HEK293T (cell line): ENCODE results near the gene LETM1.

Source experiments
- CTCF ChIA-PET: fragments of 350-600 bp; formaldehyde crosslinking; extraction: SDS; loops from one replicate; lab custom pipeline; 2021; ENCODE audit warnings: antibody characterized with exemption, inconsistent platforms; lab: Yijun Ruan, JAX
- POLR2A ChIA-PET: fragments of 350-600 bp; formaldehyde crosslinking; extraction: SDS; loops from one replicate; lab custom pipeline; 2020; ENCODE audit warnings: antibody characterized with exemption, inconsistent platforms; lab: Yijun Ruan, JAX
- DNase-seq: peaks from one replicate; pipeline ENCODE4 v3.0.0; 2012; ENCODE audit warnings: mixed read lengths; ENCODE audit errors: extremely low spot score
- ARNT ChIP-seq: fragments of 450-650 bp; IDR thresholded peaks from 2 replicates; pipeline ENCODE4 v1.6.1; 2017; ENCODE audit warnings: mild to moderate bottlenecking
- BHLHE40 ChIP-seq: fragments of 450-650 bp; IDR thresholded peaks from 2 replicates; pipeline ENCODE4 v1.6.1; 2016; ENCODE audit warnings: mild to moderate bottlenecking, moderate library complexity, borderline replicate concordance
- CTBP1 ChIP-seq: fragments of 450-650 bp; IDR thresholded peaks from 2 replicates; pipeline ENCODE4 v1.6.1; 2016; ENCODE audit warnings: borderline replicate concordance
- ELF4 ChIP-seq: fragments of 450-650 bp; IDR thresholded peaks from 2 replicates; pipeline ENCODE4 v1.6.1; 2017; ENCODE audit warnings: antibody characterized with exemption
- FOXA1 ChIP-seq: fragments of 450-650 bp; IDR thresholded peaks from 2 replicates; pipeline ENCODE4 v1.6.1; 2016; ENCODE audit warnings: mild to moderate bottlenecking
- FOXK2 ChIP-seq: fragments of 450-650 bp; IDR thresholded peaks from 2 replicates; pipeline ENCODE4 v1.6.1; 2016; ENCODE audit warnings: mild to moderate bottlenecking
- FOXM1 ChIP-seq: fragments of 450-650 bp; IDR thresholded peaks from 2 replicates; pipeline ENCODE4 v1.6.1; 2017; ENCODE audit warnings: mild to moderate bottlenecking, borderline replicate concordance
- HDGF ChIP-seq: fragments of 450-650 bp; IDR thresholded peaks from 2 replicates; pipeline ENCODE4 v1.6.1; 2017; ENCODE audit warnings: antibody characterized with exemption, borderline replicate concordance
- L3MBTL2 ChIP-seq: fragments of 450-650 bp; conservative IDR thresholded peaks from 2 replicates; pipeline ENCODE4 v1.6.1; 2016; ENCODE audit warnings: mild to moderate bottlenecking
- LEF1 ChIP-seq: fragments of 450-650 bp; IDR thresholded peaks from 2 replicates; pipeline ENCODE4 v1.6.1; 2017; ENCODE audit warnings: mild to moderate bottlenecking, borderline replicate concordance
- NFRKB ChIP-seq: fragments of 450-650 bp; IDR thresholded peaks from 2 replicates; pipeline ENCODE4 v1.6.1; 2016; ENCODE audit warnings: mild to moderate bottlenecking, moderate library complexity
- SP1 ChIP-seq: fragments of 450-650 bp; IDR thresholded peaks from 2 replicates; pipeline ENCODE4 v1.6.1; 2017
- SUZ12 ChIP-seq: fragments of 450-650 bp; IDR thresholded peaks from 2 replicates; pipeline ENCODE4 v1.6.1; 2016; ENCODE audit warnings: mild to moderate bottlenecking
- TARDBP ChIP-seq: fragments of 450-650 bp; IDR thresholded peaks from 2 replicates; pipeline ENCODE4 v1.6.1; 2016
- ZNF384 ChIP-seq: fragments of 450-650 bp; IDR thresholded peaks from 2 replicates; pipeline ENCODE4 v1.6.1; 2016
- TF ChIP-seq, protein P1 (sequence below): fragments of 450-650 bp; IDR thresholded peaks from 2 replicates; pipeline ENCODE4 v1.6.1; 2016

LETM1 gene

DNA sequence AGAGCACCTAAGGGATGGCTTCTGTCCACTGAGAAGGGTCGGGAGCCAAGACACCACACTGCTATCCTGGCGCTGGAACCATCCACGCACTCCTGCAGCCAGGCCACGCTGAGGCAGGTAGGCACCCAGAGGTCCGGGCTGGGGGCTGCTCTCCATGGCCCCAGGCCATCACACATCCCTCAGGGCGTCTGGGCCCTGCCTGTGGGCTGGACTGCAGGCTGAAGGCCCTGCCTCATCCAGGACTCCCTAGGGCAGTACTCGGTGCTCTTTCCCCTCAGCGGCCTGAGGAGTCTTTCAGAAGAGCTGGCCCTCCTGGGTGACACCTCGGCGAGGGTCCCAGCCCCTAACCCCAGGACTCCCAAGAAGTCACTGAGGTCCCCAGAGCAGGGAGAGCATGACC lies 45.2 kb downstream of the LETM1 start:
- TF ChIP-seq BHLHE40 (no peak), SP1 (no peak), TARDBP (no peak), NFRKB (no peak), FOXM1 (no peak)
- no peak for DNase-seq
- ChIA-PET POLR2A (interaction anchor here (0.9 to 1.3 kb wide), 2 partner anchors 62 to 98 kb away, joined by 3 read pairs; partner anchors contain the start of gene SLBP), CTCF (interaction anchor here (0.7 to 8.8 kb wide), 4 partner anchors 13 to 118 kb away, joined by 3 to 116 read pairs (median 4); no protein-coding TSS in a partner anchor)

DNA sequence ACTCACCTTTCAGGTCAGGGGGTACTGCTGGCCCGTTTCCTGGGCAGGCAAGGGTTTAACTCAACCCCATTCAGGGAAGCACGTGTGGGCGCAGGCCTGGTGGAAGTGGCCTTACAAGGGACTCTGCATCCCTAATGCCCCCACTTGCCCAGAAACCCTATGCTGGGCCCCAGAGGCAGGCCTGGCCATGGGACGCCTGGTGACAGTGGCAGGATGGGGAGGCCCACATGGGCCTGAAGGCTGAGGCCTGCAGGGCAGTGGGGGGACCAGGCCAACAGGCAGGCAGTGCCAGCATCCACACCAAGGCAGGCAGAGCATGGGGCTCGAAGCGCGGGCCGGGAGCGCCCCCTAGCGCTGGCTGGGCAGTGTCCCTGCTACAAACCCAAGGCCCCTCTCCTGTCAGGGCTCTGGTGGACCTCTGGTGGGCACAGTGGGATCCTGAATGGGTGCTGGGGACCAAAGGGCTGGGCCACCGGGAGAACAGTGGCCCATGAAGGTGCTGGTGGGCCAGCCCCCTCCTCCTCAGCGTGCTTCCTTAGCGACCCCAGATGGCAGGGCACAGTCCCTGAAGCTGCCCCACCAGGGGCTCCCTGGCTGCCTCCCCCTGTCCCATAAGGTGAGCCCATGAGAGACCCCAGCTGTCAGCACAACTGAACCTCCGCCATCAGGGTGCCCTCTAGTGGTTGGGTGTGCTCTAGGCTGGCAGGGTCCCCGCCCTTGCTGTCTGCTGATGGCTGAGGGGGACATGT lies 46.0 kb downstream of the LETM1 start:
- peak; percentile 91 for DNase-seq
- CTCF ChIA-PET, result interaction anchor here (0.6 to 8.8 kb wide), 9 partner anchors 9 to 117 kb away, joined by 3 to 116 read pairs (median 3); no protein-coding TSS in a partner anchor
- POLR2A ChIA-PET, result interaction anchor here (1.3 kb wide), 2 partner anchors 62 to 98 kb away, joined by 3 read pairs; partner anchors contain the start of gene SLBP

DNA sequence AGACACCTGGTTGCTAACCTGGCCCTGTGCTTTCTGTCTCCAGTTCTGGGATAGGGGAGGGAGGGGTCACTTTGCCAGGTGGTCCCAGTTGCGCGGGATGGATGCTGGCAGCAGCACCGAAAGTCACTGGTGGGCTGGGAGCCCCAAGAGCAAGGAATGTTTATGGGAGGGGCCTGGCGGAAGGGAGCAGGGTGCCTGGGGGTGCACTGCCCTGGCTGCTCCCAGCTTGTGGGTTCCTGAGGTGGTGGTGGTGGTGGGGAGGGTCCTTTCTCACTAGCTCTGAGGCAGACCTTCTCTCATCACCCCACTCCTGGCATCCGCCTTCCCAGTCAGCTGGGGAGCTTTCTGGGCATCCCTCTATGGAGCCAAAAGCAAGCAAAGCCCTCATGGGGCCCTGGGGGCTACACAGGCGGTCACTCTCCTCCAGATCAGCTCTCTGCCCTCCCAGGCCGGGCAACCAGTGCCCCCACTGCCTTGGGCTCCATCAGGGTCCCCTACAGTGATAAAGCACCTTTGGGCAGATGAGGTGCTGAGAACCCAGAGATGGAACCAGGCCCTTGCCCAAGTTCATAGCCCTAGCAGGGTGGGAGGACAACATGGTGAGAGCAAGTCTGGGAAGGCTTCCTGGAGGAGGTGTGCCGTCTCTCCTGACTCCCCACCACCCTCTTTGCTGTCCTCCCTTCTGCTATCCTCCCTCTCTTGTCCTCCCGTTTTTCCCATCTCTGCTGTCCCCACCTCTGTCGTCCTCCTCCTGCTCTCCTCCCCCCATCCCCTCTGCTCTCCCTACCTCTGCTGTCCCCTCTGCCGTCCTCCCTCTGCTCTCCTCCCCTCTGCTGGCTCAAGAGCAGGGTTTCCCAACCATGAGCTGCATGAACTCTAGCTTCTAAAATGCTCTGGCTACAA lies 46.9 kb downstream of the LETM1 start:
- CTCF ChIA-PET, result interaction anchor here (0.6 to 8.8 kb wide), 10 partner anchors 11 to 116 kb away, joined by 3 to 116 read pairs (median 4); no protein-coding TSS in a partner anchor
- POLR2A ChIA-PET, result interaction anchor here (1.0 to 1.3 kb wide), 3 partner anchors 61 to 97 kb away, joined by 3 to 4 read pairs (median 3); partner anchors contain the start of gene SLBP

More for the DNA sequence above, 46.0 kb downstream of the LETM1 start:
- TF ChIP-seq HDGF (no peak), ARNT (no peak), ZNF384 (no peak), TARDBP (no peak), SP1 (no peak), ELF4 (no peak), FOXA1 (no peak), FOXM1 (no peak), SUZ12 (no peak), L3MBTL2 (no peak), NFRKB (no peak), FOXK2 (no peak), BHLHE40 (no peak)
- TF ChIP-seq, protein P1, sequence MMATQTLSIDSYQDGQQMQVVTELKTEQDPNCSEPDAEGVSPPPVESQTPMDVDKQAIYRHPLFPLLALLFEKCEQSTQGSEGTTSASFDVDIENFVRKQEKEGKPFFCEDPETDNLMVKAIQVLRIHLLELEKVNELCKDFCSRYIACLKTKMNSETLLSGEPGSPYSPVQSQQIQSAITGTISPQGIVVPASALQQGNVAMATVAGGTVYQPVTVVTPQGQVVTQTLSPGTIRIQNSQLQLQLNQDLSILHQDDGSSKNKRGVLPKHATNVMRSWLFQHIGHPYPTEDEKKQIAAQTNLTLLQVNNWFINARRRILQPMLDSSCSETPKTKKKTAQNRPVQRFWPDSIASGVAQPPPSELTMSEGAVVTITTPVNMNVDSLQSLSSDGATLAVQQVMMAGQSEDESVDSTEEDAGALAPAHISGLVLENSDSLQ, result no peak; the same call in 1 of the 2 replicates

DNA sequence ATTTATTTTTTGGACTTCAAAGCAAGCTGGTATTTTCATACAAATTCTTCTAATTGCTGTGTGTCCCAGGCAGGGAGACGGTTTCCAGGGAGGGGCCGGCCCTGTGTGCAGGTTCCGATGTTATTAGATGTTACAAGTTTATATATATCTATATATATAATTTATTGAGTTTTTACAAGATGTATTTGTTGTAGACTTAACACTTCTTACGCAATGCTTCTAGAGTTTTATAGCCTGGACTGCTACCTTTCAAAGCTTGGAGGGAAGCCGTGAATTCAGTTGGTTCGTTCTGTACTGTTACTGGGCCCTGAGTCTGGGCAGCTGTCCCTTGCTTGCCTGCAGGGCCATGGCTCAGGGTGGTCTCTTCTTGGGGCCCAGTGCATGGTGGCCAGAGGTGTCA lies 47.6 kb downstream of the LETM1 start:
- TF ChIP-seq ZNF384, result no peak
- no peak for TF ChIP-seq TARDBP
- no peak for TF ChIP-seq LEF1
- no peak for TF ChIP-seq SUZ12
- TF ChIP-seq HDGF, result no peak
- TF ChIP-seq ELF4, result no peak
- no peak for TF ChIP-seq CTBP1
- TF ChIP-seq BHLHE40, result no peak
- no peak for TF ChIP-seq FOXM1
- TF ChIP-seq, protein P1, result no peak
- no peak for TF ChIP-seq NFRKB
- no peak for TF ChIP-seq L3MBTL2
- no peak for TF ChIP-seq FOXK2
- TF ChIP-seq ARNT, result no peak
- TF ChIP-seq SP1, result no peak
- TF ChIP-seq FOXA1, result no peak
- ChIA-PET POLR2A (interaction anchor here (1.0 to 1.3 kb wide), 2 partner anchors 60 to 64 kb away, joined by 3 to 4 read pairs; no protein-coding TSS in a partner anchor), CTCF (interaction anchor here (0.9 to 8.8 kb wide), 6 partner anchors 26 to 62 kb away, joined by 3 to 116 read pairs (median 3); no protein-coding TSS in a partner anchor)
- DNase-seq, result no peak

More for the DNA sequence above, 46.9 kb downstream of the LETM1 start:
- TF ChIP-seq FOXK2 (no peak), ARNT (no peak), L3MBTL2 (no peak), FOXA1 (no peak), HDGF (no peak), FOXM1 (no peak), TARDBP (no peak)
- DNase-seq, result no peak

DNA sequence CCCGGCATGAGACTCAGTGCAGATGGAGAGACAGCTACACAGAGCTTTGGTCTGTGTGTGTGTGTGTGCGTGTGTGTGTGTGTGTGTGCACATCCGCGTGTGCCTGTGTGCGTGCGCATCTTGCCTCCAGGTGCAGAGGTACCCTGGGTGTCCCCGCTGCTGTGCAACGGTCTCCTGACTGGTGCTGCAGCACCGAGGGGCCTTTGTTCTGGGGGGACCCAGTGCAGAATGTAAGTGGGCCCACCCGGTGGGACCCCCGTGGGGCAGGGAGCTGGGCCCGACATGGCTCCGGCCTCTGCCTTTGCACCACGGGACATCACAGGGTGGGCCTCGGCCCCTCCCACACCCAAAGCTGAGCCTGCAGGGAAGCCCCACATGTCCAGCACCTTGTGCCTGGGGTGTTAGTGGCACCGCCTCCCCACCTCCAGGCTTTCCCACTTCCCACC lies 48.6 kb downstream of the LETM1 start:
- CTCF ChIA-PET, result interaction anchor here (1.3 to 8.8 kb wide), 2 partner anchors 43 to 61 kb away, joined by 5 to 116 read pairs; no protein-coding TSS in a partner anchor

More for the DNA sequence above, 48.6 kb downstream of the LETM1 start:
- POLR2A ChIA-PET, result no interaction called here
- TF ChIP-seq BHLHE40 (no peak), NFRKB (no peak), L3MBTL2 (no peak), HDGF (no peak), LEF1 (no peak), ELF4 (no peak), SUZ12 (no peak), FOXA1 (no peak), TARDBP (no peak), ARNT (no peak), SP1 (no peak), FOXK2 (no peak), CTBP1 (no peak), FOXM1 (no peak), ZNF384 (no peak)
- TF ChIP-seq, protein P1, result no peak
- DNase-seq, result no peak
